Hepatocyte (in vitro differentiated cells): ENCODE measurements around the gene RFTN2. TPM values are rescaled to one million over a fixed set of nuclear protein-coding genes. Genes with fewer than 3 reads are reported as not detected.

Experiments
- DNase-seq: peaks from one replicate; pipeline ENCODE4 v3.0.0-alpha.2; 2016; ENCODE audit warnings: low spot score
- H2AFZ ChIP-seq: fragments of 200-600 bp; sonication (generic); 2 replicates; pipeline ENCODE4 v1.6.0; 2016; ENCODE audit warnings: antibody characterized with exemption, mild to moderate bottlenecking
- H3K27ac ChIP-seq: fragments of 200-600 bp; sonication (generic); 2 replicates; pipeline ENCODE4 v1.5.1; 2016; ENCODE audit warnings: mild to moderate bottlenecking
- H3K27me3 ChIP-seq: fragments of 200-600 bp; sonication (generic); 2 replicates; pipeline ENCODE4 v1.6.1; 2016
- H3K36me3 ChIP-seq: fragments of 200-600 bp; sonication (generic); replicated peaks from 2 replicates; pipeline ENCODE4 v1.5.1; 2016; ENCODE audit warnings: low read depth; ENCODE audit not compliant: insufficient read depth
- H3K4me1 ChIP-seq: fragments of 200-600 bp; sonication (generic); 2 replicates; pipeline ENCODE4 v1.5.1; 2016; ENCODE audit warnings: mild to moderate bottlenecking, moderate library complexity; ENCODE audit not compliant: insufficient read depth
- H3K4me2 ChIP-seq: fragments of 200-600 bp; sonication (generic); 2 replicates; pipeline ENCODE4 v1.6.0; 2016
- H3K4me3 ChIP-seq: fragments of 200-600 bp; sonication (generic); 2 replicates; pipeline ENCODE4 v1.5.1; 2016; ENCODE audit warnings: mild to moderate bottlenecking
- H3K79me2 ChIP-seq: fragments of 200-600 bp; sonication (generic); 2 replicates; pipeline ENCODE4 v1.6.0; 2017; ENCODE audit warnings: mild to moderate bottlenecking
- H3K9me2 ChIP-seq: fragments of 200-600 bp; sonication (generic); replicated peaks from 2 replicates; pipeline ENCODE4 v1.6.0; 2017; ENCODE audit warnings: mild to moderate bottlenecking; ENCODE audit not compliant: insufficient read depth
- H3K9me3 ChIP-seq: fragments of 200-600 bp; sonication (generic); 2 replicates; pipeline ENCODE4 v1.5.1; 2016; ENCODE audit warnings: low read depth, mild to moderate bottlenecking
- H4K20me1 ChIP-seq: fragments of 200-600 bp; sonication (generic); 2 replicates; pipeline ENCODE4 v1.6.0; 2016; ENCODE audit warnings: mild to moderate bottlenecking; ENCODE audit not compliant: insufficient read depth, poor library complexity, severe bottlenecking
- EZH2 ChIP-seq: fragments of 200-600 bp; sonication (generic); IDR thresholded peaks from 2 replicates; pipeline ENCODE4 v1.6.1; 2016; ENCODE audit warnings: antibody characterized with exemption, mild to moderate bottlenecking, borderline replicate concordance
- EZH2phosphoT487 ChIP-seq: fragments of 200-600 bp; sonication (generic); IDR thresholded peaks from one replicate; pipeline ENCODE4 v1.6.1; 2018; ENCODE audit warnings: antibody characterized with exemption, mild to moderate bottlenecking, low read depth, moderate library complexity; ENCODE audit not compliant: unreplicated experiment, severe bottlenecking
- WGBS: methylation state at CpG from one replicate; pipeline ENCODE4 v1.1.6; 2016; ENCODE audit warnings: low lambda C conversion rate; ENCODE audit errors: missing lambda C conversion rate; 5-methylcytosine and 5-hydroxymethylcytosine counted together
- polyA plus RNA-seq: library from polyadenylated mRNA; unstranded; fragments of >200 nt; fragmentation: Nextera tagmentation; extraction: Ambion mirVana; gene quantifications from 2 replicates; pipeline ENCODE4 v1.2.1, GENCODE V29; 2016
- total RNA-seq: library from RNA; depleted of rRNA; stranded (reverse); fragments of >200 nt; gene quantifications from 2 replicates; pipeline ENCODE4 v1.2.3, GENCODE V29; 2014
- TF ChIP-seq, protein P1 (sequence below): fragments of 200-600 bp; sonication (generic); IDR thresholded peaks from 2 replicates; pipeline ENCODE4 v1.5.1; 2016; ENCODE audit warnings: antibody characterized with exemption, mild to moderate bottlenecking; ENCODE audit not compliant: poor library complexity

RFTN2 gene
- total and polyA plus RNA-seq, 2 experiments from 2014 or later = 2.0 to 8.7 TPM

DNA sequence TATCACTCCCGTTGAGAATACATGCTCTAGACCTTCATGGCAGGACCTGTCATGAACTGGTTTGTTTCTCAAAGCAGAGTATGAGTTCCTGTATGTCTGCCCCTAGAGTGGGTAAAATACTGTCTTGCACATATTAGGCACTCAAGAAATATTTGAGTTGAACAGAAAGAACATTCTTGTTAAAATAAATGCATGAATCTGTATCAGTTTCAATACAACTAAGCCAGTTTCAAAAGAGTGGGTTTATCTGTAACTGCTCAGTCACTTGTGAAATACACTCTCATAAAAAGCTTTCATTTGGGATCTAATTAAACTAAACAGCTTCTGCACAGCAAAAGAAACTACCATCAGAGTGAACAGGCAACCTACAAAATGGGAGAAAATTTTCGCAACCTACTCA lies 69.2 kb downstream of the RFTN2 start:
- TF ChIP-seq EZH2phosphoT487 (no peak), EZH2 (no peak)
- TF ChIP-seq, protein P1, sequence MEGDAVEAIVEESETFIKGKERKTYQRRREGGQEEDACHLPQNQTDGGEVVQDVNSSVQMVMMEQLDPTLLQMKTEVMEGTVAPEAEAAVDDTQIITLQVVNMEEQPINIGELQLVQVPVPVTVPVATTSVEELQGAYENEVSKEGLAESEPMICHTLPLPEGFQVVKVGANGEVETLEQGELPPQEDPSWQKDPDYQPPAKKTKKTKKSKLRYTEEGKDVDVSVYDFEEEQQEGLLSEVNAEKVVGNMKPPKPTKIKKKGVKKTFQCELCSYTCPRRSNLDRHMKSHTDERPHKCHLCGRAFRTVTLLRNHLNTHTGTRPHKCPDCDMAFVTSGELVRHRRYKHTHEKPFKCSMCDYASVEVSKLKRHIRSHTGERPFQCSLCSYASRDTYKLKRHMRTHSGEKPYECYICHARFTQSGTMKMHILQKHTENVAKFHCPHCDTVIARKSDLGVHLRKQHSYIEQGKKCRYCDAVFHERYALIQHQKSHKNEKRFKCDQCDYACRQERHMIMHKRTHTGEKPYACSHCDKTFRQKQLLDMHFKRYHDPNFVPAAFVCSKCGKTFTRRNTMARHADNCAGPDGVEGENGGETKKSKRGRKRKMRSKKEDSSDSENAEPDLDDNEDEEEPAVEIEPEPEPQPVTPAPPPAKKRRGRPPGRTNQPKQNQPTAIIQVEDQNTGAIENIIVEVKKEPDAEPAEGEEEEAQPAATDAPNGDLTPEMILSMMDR = no peak
- H3K36me3 ChIP-seq = no peaks in the 10 kb centered on the region
- no peaks in the 10 kb centered on the region for H3K9me3 ChIP-seq
- H4K20me1 ChIP-seq = no peaks in the 10 kb centered on the region
- WGBS = 92% methylated on average over 2 of the region's 2 CpGs
- no peak overlapping the region for H3K4me2 ChIP-seq
- no peaks in the 10 kb centered on the region for H3K79me2 ChIP-seq
- H2AFZ ChIP-seq = no peak overlapping the region
- H3K4me3 ChIP-seq = no peak overlapping the region
- DNase-seq = no peak
- no peaks in the 10 kb centered on the region for H3K4me1 ChIP-seq
- no peak overlapping the region for H3K27ac ChIP-seq
- H3K9me2 ChIP-seq = no peaks in the 10 kb centered on the region
- no peaks in the 10 kb centered on the region for H3K27me3 ChIP-seq

DNA sequence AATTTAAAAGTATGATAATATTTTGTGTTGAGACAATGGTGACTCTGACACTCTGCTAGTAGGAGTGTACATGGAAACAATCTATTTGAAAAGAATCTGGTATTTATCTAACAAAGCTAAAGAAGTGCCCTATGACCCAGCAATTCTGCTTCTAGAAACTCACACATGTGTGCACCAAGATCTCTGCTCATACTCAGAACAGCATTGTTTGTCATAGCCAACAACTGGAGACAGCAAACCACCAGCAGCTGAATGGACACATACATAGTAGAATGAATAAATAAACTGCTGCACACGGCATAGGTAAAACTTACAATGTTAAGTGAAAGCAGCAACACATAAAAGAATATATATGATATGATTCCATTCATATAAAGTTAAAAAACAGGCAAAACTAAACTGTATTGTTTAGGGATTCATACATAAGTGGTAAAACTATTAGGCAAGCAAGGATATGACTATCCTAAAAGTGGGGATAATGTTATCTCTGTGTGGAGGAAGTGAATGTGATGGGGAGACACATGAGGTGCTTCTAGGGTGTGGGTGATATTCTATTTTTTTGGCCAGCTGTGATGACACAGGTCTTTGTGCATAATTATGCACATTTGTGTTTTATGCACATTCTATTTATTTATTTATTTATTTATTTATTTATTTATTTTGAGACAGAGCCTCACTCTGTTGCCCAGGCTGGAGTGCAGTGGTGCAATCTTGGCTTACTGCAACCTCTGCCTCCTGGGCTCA lies 71.1 kb downstream of the RFTN2 start:
- no peak for TF ChIP-seq EZH2
- no peak overlapping the region for H3K4me3 ChIP-seq
- no peaks in the 10 kb centered on the region for H3K27me3 ChIP-seq
- H3K9me3 ChIP-seq = no peaks in the 10 kb centered on the region
- WGBS = 72% methylated on average over 1 of the region's 1 CpG
- no peaks in the 10 kb centered on the region for H3K9me2 ChIP-seq
- no peaks in the 10 kb centered on the region for H3K4me1 ChIP-seq
- H3K79me2 ChIP-seq = no peaks in the 10 kb centered on the region
- H2AFZ ChIP-seq = no peak overlapping the region
- DNase-seq = no peak
- H3K4me2 ChIP-seq = no peak overlapping the region
- no peaks in the 10 kb centered on the region for H4K20me1 ChIP-seq
- H3K36me3 ChIP-seq = no peaks in the 10 kb centered on the region
- no peak overlapping the region for H3K27ac ChIP-seq

DNA sequence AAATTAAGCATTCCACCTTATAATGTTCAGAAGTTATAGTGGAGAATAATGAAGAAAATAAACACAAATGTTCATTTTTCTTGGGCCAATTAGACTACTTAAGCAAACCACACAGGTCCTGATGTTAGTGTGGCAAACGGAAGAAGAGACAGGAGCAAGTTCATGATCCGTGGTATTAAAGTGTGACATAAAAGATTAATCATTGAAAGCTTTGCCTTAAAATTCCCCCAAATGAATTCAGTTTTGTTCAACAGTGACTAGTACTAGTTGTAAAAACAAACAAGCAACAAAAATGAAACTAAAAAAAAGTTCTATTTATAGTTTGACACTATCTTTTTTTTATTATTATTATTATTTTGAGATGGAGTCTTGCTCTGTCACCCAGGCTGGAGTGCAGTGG lies 73.7 kb downstream of the RFTN2 start:
- no peak for TF ChIP-seq EZH2
- no peaks in the 10 kb centered on the region for H3K79me2 ChIP-seq
- WGBS = 92% methylated on average over 2 of the region's 2 CpGs

GRCh38 chr2:197600306-197600705 lies 75.1 kb downstream of the RFTN2 start:
- Histone ChIP-seq H4K20me1 (no peaks in the 10 kb centered on the region), H3K4me3 (no peak overlapping the region), H3K27me3 (no peaks in the 10 kb centered on the region), H3K4me1 (no peaks in the 10 kb centered on the region), H3K27ac (no peak overlapping the region), H2AFZ (no peak overlapping the region), H3K9me3 (no peaks in the 10 kb centered on the region), H3K9me2 (no peaks in the 10 kb centered on the region), H3K4me2 (no peak overlapping the region), H3K36me3 (no peaks in the 10 kb centered on the region), H3K79me2 (no peaks in the 10 kb centered on the region)
- 96% methylated on average over 5 of the region's 5 CpGs for WGBS
- TF ChIP-seq, protein P1 = no peak
- TF ChIP-seq EZH2 = no peak
- no peak for TF ChIP-seq EZH2phosphoT487
- DNase-seq = no peak

More for the DNA sequence above, 73.7 kb downstream of the RFTN2 start:
- Histone ChIP-seq H3K4me3 (no peak overlapping the region), H3K9me3 (no peaks in the 10 kb centered on the region), H3K4me2 (no peak overlapping the region), H3K9me2 (no peaks in the 10 kb centered on the region), H3K36me3 (no peaks in the 10 kb centered on the region), H3K4me1 (no peaks in the 10 kb centered on the region), H4K20me1 (no peaks in the 10 kb centered on the region), H3K27ac (no peak overlapping the region), H2AFZ (no peak overlapping the region), H3K27me3 (no peaks in the 10 kb centered on the region)
- no peak for DNase-seq
